Neural progenitor cell (in vitro differentiated cells): Measurements from ENCODE around the gene NPR2.

Experiments
- EZH2 ChIP-seq: fragments of 200-600 bp; sonication (generic); IDR thresholded peaks from 2 replicates; pipeline ENCODE4 v1.6.1; 2017; ENCODE audit warnings: antibody characterized with exemption, mild to moderate bottlenecking, moderate library complexity
- EZH2phosphoT487 ChIP-seq: fragments of 200-600 bp; sonication (generic); IDR thresholded peaks from 2 replicates; pipeline ENCODE4 v1.6.1; 2017; ENCODE audit warnings: antibody characterized with exemption
- TF ChIP-seq, protein P1 (sequence below): fragments of 200-600 bp; sonication (generic); IDR thresholded peaks from 2 replicates; pipeline ENCODE4 v1.5.1; 2017; ENCODE audit warnings: antibody characterized with exemption, mild to moderate bottlenecking

DNA sequence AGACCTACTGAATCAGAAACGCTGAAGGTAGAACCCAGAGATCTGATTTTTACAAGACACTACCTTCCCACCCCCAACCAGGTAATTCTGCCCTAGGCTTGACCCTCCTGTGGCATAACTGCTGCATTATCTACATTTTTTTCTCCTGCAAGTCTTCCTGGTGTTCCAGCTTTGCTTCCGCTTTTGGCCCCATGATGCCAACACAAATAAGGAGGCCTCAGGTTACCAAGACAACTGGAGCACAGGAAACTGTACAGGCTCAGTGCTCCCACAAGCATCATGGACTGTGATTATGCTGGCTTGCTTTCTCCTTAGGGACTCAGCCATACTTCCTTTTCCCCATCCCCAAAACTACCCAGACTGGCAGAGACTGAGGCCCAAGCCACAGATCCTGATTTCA is 30.7 kb upstream of the NPR2 start:
- TF ChIP-seq, protein P1, sequence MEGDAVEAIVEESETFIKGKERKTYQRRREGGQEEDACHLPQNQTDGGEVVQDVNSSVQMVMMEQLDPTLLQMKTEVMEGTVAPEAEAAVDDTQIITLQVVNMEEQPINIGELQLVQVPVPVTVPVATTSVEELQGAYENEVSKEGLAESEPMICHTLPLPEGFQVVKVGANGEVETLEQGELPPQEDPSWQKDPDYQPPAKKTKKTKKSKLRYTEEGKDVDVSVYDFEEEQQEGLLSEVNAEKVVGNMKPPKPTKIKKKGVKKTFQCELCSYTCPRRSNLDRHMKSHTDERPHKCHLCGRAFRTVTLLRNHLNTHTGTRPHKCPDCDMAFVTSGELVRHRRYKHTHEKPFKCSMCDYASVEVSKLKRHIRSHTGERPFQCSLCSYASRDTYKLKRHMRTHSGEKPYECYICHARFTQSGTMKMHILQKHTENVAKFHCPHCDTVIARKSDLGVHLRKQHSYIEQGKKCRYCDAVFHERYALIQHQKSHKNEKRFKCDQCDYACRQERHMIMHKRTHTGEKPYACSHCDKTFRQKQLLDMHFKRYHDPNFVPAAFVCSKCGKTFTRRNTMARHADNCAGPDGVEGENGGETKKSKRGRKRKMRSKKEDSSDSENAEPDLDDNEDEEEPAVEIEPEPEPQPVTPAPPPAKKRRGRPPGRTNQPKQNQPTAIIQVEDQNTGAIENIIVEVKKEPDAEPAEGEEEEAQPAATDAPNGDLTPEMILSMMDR: no peak
- TF ChIP-seq EZH2: no peak
- no peak for TF ChIP-seq EZH2phosphoT487
